HG03108 (cell line): Measurements from ENCODE around the gene CDIP1.

Experiments used
- ATAC-seq: cut with Tn5 transposase; IDR thresholded peaks from one replicate; pipeline ENCODE4 v1.9.1; 2021; ENCODE audit warnings: moderate library complexity; ENCODE audit not compliant: unreplicated experiment

The CDIP1 gene

GRCh38 chr16:4515611-4516233, 22.9 kb downstream of the CDIP1 start:
- peak; percentile 59 for ATAC-seq

- no peak for ATAC-seq
Observed at GRCh38 chr16:4514606-4515005, 24.0 kb downstream of the CDIP1 start.

GRCh38 chr16:4513881-4514280, 24.7 kb downstream of the CDIP1 start:
- ATAC-seq = no peak

DNA sequence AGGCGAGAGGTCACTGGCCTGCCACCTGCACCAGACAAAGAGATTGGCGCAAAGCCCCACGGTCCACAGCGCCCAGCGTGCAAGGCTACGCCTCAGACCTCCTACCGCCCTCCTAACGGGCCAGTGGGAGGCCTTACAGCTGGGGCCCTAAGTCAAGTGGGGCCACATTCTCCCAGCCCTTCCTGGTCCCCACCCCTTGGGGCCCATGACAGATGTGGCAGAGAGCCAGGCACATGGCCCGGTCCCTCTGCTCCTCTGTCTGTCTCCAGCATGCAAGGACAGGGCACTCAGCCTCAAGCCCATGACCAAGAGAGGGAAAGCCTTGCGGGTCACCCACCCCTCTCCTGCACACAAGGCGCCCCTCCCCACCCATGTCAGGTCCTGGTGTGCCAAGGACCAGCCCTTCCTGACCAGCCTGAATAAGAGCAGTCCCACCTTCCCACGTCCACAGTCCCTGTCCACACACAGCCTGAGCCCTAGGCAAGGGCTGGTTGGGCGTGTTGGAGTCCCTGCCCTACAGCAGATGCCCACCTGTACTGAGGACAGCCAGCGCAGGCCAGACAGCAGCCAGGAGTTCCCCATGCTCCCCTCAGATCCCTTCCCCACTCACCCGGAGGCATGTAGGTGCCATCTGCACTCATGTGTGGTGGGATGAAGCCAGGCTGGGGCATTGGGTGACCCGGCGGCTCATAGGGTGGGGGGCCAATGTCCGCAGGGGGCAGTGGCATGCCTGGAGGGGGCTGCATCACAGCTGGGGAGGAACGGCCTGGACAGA, 25.3 kb downstream of the CDIP1 start:
- no peak for ATAC-seq

GRCh38 chr16:4512473-4512872, 26.1 kb downstream of the CDIP1 start:
- ATAC-seq = no peak

GRCh38 chr16:4511441-4512082, 27.0 kb downstream of the CDIP1 start:
- no peak for ATAC-seq

GRCh38 chr16:4510747-4511426, 27.7 kb downstream of the CDIP1 start:
- no peak for ATAC-seq

DNA sequence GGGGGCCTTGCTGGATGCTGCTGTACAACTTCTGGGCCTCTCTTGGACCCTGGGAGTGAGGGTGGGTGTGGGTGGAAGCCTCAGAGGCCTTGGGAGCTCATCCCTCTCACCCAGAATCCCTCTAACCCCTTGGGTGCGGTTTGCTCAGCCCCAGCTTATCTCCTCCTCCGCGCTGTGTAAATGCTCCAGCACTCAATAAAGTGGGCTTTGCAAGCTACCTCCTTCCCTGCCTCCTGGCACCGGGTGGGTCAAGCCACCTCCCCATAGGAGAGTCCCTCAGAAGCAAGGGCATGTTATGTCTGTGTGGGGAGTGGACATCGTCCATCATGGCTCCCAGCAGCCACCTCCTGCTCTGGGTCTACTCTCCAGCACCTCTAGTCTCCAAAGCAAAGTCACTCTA, 28.4 kb downstream of the CDIP1 start:
- ATAC-seq = no peak

GRCh38 chr16:4509420-4509819, 29.2 kb downstream of the CDIP1 start:
- ATAC-seq = no peak

DNA sequence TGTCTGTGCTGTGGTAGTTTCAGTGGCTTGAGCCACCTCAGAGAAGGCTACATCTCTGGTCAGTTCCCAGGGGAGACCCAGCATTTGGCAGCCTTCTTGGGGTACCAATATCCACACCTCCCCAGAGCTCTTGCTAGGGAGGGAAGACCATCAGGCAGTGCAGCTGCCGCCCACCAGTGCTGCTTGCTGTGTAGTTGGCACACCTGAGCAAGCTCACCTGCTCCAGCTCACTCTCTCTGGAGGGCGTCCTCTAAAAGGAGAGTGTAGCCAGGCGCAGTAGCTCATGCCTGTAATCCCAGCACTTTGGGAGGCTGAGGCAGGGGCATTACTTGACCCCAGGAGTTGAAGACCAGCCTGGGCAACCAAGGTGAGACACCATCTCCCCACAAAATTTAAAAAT, 29.8 kb downstream of the CDIP1 start:
- ATAC-seq = no peak

- ATAC-seq = no peak
Observed at GRCh38 chr16:4507588-4508345, 30.8 kb downstream of the CDIP1 start.

GRCh38 chr16:4506450-4506849, 32.1 kb downstream of the CDIP1 start:
- peak; percentile 56 for ATAC-seq

DNA sequence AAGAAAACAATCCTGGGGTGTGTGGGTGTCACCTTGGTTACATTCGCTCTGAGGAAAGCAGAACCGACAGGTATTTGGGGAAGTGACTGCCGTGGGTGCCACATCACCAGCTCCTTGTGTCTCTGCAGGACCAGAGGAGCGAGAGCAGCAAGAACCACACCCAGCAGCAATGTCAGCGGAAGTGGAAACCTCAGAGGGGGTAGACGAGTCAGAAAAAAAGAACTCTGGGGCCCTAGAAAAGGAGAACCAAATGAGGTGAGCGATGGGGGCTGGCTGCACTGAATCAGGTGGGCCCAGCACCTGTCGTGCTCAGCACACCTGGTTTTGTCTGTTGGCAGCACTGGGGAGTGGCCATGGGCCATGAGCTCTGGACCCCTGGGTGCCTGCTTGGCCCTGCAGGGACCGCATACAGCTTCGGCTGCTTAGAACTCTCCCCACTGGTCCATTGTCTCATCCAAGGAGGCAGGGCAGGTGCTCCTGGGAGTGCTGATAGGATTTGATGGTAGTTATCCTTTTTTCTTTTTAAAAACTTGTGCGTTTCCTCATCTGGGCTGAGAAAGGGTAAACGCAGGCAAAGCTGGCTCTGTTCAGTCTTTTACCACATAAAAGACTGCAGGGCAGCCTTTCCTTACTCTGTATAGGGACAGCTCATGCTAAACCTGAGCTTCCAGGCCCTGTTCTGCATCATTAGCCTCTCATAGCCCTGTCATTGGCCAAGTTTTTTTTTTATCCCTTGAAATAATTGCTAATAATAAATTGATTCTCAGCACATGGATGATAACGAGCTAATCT, 33.0 kb downstream of the CDIP1 start:
- ATAC-seq = peak; percentile 71

DNA sequence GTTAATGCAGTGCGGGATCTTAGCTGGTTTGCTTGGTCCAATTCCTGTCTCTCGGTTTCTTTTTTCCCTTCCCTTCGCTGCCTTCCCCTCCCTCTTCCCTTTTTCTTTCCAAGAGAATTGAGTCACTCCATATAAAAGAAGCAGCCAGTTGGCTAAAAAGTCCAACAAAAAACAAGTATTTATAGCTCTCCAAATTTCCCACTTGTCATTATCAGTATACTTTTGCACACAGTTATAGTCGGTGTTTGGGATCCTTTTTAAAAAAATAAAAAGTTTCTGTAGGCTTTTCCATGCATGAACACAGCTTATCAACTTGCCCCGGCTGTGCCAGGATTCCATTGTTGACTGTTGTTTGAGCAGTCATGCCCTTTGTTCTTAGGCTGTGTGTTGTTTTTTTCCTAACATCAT, 37.5 kb downstream of the CDIP1 start:
- ATAC-seq = no peak

GRCh38 chr16:4500272-4500671, 38.3 kb downstream of the CDIP1 start:
- no peak for ATAC-seq

- ATAC-seq = no peak
Observed at GRCh38 chr16:4499196-4499555, 39.4 kb downstream of the CDIP1 start.

- ATAC-seq = no peak
Observed at GRCh38 chr16:4498546-4499195, 39.9 kb downstream of the CDIP1 start.

GRCh38 chr16:4496305-4496704, 42.3 kb downstream of the CDIP1 start:
- no peak for ATAC-seq

DNA sequence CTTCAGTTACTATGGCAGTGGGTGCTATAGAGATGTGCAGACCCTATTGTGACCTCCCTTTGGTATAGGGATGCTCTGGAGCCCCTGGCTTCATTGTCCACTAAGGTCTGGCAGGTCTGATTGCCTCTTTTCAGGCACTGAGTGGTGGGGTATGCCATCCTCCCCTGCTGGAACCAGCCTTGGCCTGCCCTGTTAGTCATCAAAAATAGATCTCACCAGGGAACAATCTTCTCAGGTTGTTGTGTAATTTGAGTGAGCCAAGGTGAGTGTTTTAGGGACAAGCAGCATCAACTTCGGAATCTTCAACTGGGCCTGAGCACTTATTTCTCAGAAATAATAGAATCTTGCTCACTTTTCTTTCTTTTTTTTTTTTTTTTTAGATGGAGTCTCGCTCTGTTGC, 42.8 kb downstream of the CDIP1 start:
- ATAC-seq = no peak
